GM21825 (cell line): ENCODE measurements around the gene MAP1B.
A peak's percentile ranks its signal among the peaks of the same experiment; 100 is the strongest.

Experiments
- ATAC-seq: cut with Tn5 transposase; IDR thresholded peaks from one replicate; pipeline ENCODE4 v1.9.1; 2021; ENCODE audit warnings: mild to moderate bottlenecking, moderate library complexity; ENCODE audit not compliant: unreplicated experiment

The MAP1B gene

DNA sequence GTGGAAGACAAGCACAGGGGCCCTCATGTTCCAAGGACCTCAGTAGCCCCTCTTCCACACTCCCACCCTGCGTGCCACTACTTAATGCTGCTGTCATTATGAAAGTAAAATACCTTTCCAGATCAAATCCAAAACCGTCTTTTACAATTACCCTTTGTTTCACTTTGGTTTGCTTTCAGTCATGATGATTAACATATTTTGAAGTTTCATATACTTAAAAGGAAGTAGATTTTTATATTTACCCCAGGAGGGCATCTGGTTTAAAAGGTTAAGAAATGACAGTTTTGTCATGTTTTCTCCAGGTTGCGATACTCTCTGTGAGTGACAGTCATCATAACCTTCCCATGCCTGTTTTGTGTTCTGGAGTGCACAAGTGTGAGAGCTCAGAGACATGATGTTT, 13.5 kb upstream of the MAP1B start:
- peak; percentile 67 for ATAC-seq

DNA sequence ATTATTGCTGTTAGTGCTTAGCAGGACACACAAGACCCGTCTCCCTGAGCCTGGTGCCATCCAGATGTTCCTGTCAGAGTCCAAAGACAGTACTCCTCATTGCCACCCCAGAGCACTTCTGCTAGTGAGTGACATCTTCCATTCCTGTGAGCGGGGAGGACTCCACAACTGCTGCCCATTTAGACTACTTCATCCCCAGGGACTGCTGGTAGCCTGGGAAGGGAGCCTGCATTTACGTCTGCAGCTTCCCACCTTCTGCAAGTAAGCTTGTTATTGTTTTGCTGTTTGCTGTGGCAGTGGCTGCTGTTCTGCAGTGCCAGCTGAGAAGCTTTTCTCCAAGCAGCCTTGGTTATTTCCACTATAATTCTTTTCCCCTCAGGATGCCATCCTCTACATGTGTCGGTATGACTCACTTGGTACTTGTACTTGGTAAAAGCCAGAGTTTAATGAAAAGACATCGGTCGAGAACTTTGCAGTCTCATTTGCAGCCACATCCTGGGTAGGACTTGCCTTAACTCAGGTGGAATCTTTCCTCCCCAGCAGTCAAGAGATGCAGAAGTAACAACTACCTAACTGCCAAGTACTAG, 10.6 kb upstream of the MAP1B start:
- ATAC-seq: no peak

DNA sequence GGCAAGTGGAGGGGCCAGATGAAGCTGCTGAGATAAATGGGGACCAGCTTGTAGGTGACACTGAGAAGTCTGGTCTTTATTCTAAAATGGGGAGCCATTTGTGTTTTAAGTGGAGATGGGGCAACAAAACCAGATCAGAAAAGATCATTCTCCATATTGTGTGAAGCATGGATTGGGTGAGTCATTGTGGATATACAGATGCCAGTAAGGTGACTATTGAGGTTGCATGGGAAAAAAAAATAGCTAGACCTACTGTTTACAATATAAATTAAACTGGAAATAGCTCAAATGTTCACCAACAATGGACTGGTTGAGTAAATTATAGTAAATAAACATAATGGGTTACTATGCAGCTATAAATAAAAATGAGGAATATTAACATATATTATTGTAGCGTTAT, 5.4 kb upstream of the MAP1B start:
- ATAC-seq: no peak

DNA sequence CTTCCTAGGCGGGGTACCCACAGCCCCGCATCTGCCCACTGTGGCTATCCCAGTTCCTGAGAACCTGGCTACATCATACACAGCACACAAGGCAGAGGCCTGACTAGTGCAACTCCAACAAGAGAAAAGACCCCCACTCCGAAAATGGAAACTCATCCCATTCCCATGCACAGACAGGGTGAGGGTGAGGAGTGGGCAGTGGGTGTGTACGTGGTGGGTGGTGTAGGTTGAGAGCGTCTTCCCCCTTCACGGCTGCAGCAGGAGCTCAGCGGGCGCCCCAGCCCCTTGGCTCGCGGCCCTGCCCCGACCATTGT, 501 bp upstream of the MAP1B start:
- ATAC-seq: no peak

DNA sequence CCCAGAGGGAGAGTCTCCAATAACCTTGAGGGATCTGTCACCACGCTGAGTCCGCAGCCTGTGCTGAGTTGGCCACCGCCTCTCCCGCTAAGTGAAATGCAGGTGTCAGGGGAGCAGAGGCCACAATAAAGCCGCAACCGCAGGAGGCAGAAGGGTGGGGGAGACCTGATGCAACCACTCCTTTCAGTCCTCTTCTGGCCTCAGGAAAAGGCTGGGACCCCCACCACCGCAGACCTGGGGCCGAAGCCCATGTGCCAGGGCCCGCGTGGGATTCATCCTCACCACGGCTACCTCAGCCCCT, 576 bp downstream of the MAP1B start:
- ATAC-seq: no peak

DNA sequence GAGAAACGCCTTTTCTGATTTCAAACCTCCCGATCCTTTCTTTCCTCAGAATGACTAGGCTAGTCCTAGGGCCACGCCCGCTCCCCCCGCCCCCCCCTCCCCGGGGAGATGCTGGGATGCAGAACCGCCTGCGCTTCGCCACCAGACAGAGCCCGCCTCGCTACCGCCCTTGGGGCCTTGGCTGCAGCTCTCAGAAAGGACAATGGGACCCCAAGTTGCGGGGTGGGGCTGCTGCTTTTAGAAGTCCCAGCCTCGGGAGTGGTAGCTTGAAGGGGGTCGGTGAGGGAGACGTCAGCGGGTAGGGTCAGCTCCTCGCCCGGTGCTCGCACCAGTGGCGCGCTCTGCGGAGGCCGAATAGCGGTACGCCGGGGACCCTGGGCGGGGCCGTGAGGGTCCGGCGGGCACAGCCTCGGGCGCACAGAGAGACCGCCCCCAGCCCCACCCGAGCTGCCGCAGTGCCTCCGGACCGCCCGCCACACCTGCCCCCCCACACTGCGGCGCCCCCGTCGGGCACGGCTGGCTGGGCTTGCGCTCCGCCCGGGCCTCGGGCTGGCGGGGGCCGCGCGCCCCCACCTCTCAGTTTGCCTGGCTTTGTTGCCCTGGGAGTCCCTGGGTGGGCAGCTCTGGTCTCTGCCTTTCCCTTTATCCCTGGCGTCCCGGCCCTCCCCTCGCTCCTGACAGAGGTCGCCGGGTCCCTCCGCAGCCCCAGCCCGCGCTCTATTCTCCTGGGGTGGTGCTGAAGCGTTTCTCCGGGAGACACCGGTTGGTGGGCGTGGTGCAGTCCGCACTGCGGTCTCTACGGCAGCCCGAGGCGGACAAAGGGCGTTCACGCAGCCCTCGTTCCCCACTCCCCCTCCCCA, 1.2 kb downstream of the MAP1B start:
- no peak for ATAC-seq

DNA sequence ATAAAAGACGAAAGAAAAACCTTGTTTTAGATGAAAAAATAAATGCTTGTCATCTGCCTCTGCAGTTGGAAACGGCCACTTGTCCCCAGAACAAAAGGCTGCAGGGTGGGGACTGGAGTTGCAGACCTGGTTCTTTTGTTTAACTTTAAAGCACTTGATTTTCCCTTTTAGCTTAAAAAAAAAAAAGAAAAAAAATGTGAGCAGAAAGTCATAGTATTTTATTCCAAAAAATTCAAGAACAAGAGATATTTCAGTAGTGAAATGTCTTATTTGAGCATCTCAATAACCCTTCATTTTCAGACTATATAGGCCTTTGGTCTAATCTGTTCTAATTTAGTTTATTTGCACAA, 1.8 kb downstream of the MAP1B start:
- no peak for ATAC-seq

DNA sequence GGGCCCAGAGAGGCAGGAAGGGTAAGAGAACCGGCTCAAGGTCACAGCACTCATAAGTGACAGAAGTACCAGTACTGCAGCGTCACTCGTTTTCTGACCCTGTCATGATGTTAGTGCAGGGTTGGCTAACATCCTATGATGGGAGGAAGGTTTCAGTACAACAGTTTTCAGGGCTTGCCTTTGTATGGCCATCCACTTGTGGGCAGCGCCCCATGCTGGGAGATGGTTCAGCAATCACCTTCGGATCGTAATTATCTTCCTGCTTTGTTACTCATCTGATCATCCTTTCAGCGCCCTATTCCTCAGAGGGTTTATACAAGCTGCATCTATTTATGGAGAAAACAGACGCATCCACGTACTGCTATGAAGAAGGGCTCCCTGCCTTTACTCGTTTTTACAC, 2.4 kb downstream of the MAP1B start:
- ATAC-seq: no peak

DNA sequence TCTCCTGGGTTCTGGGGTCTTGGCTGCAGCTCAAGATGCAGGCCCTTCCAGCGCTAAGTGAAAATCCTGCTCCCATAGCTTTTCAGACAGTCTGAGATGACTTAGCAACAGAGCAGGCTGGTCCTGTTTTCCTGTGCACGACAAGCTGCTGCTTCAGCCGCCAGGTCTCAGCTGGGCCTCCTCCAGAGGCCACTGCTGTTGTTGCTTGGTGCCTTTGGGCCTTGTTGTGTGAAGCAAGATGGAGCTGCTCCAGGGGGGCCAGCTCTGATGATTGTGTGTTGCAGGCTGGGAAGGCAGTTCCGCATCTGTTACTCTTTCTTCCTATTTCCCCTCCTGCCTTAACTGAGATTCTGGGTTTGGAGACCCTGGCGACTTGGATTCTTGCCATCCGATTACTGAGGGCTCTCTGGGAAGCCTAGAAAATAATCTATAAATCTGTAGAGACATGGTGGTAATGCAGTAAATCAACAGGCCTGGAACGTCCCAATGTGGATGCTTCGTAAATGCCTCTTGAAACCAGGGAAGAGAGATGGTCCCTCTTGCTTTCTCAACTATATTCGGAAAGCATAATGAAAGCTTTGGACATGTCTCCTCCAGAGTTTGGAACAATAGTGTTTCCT, 3.2 kb downstream of the MAP1B start:
- ATAC-seq: no peak

DNA sequence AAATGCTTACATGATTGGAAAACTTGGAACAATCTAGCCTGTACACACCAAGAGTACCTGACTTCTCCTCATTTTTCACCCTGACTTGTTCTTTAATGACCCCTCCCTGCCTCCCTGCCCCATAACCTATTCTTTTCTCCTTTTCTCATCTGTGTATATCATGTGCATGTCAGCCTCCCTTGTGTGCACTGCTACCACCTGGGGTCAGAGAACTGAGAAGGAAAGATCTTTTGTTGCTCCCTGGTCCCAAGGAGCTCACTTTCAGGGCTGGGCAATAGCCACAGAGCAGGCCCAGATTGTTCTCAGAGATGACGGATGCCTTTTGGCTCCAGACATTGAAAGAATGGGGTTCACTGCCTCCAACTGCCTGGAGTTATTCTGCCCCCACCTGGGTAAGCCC, 5.1 kb downstream of the MAP1B start:
- ATAC-seq: no peak

DNA sequence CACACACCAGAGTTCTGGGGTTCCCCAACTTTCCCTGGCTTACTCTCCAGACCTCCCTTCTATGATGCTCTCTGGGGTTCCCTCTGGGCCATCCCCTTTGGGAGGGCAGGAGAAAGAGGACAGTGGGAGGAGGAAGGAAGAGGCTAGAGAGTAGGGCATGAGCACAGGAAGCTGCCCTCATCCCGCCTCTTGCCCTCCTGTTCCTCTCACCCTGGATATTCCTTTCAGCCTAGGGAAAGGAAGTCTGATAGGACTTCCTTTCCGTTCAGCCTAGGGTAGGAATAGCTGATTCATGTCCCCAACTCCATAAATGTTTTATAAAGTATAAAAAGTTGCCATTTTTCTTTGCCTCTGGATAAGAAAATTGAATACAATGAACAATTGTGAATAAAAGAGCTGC, 7.4 kb downstream of the MAP1B start:
- no peak for ATAC-seq

DNA sequence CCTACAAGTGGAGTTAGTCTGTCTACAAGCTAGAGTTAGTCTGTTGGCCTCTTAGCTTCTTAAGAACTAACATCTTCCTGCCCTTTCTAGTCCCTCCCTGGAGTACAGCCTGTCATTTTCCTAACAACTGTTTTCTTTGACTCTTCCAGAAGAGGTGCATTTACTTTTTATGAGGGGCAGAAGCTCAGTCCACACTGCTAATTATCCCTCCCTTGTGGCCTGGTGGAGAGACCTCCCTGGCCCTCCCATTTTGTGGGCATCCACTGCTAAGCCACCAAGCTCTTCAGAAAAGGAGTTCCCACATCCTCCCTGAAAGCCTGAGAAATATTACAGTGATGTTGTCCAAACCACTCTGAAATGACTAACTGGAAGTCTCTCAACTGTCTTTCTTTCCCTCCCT, 8.0 kb downstream of the MAP1B start:
- no peak for ATAC-seq

DNA sequence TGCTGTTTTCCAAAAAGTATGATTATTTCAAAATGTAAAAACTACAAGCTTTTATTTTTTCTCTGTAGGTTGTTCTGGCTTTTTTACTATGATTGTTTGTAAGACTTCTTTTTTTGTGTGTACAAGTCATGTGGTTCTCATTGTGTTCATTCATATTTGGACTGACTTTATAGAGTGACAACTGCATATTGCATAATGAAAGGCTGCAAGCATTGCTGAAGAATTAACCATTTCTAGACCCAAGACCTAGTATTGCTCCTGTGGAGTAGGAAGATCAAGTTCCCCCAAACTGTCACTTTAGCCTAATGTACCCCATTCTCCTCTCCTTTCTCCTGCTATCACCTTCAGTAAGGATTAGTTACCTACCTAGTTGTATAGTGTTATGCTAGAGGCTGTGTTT, 10.0 kb downstream of the MAP1B start:
- no peak for ATAC-seq

DNA sequence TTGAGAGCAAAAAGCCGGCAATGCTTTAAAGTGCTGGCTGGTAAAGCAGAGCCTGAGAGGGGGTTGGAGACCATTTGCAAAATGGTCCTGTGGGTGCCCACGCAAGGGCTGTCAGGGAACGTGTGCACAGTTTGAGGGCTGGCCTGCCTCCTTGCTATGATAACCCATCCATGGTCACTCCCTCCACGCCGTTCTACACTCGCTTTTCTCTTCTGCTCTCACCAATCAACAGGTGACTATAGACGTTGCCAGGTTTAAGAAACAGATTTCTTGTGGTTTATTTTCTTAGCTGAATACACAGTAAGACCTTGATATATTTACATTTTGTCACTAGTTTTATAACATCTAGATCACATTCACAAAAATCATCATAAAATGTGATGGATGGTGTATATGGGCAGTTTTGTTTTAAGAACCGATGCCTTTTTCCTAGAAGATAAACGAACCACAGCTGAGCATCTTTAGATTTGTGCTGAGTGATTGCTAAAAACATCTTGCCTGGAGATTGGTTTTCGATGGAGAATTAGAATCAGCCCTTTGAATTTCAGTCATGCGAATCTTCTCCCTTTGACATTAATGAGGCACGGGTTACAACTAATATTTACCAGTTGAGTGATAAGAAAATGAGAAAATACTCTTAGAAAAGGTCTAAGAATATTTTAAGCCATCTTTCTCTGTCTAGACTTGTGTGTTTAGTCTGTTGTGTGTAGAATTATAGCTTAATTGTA, 13.9 kb downstream of the MAP1B start:
- no peak for ATAC-seq

DNA sequence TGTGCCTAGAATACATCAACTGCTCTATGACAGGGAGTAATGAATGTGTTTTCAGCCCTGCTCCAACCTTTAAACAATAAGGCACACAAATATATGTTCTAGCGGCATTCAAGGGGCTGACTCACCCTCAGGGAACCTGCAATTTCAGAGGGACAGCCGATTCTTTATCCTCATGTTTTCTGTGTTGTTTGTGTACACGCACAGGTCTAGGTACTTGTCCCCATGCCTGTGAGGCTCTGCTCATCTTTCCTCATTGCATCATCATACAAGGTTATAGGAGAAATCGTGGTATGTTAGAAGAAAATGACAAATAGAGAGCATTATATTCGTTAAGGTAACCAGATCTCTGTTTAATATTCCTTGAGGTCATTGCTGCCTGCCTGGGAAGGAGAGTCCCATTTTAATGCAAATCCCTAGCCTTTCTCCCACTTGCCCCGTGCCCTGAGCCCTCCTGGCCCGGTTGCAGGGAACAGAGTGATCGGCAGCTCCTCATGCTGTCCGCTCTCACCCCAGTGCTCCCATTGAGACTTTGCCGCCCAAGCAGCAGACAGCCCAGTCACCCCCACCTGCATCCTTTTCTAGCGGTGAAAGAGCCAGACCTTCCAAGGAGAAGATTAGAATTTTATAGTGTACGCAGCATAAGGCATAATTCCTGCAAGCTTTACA, 14.6 kb downstream of the MAP1B start:
- ATAC-seq: no peak

DNA sequence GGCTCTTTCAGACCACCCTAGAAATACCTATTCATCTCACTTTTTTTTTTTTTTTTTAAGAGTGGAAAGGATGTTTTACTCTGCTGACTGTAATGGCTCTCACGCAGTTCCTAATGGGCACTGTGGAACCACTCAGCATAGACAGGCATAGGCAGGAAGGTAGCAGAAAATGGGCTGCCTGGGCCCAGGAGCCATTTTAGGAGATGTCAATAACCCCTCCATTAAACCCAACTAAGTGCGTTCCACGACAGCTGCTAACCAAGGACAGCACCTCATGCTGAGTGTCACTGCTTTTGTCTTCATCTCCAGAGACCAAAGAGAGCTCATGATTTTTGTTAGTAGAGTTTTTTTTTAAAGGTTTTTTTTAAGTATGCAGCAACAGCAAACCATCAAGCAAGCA, 15.3 kb downstream of the MAP1B start:
- no peak for ATAC-seq

DNA sequence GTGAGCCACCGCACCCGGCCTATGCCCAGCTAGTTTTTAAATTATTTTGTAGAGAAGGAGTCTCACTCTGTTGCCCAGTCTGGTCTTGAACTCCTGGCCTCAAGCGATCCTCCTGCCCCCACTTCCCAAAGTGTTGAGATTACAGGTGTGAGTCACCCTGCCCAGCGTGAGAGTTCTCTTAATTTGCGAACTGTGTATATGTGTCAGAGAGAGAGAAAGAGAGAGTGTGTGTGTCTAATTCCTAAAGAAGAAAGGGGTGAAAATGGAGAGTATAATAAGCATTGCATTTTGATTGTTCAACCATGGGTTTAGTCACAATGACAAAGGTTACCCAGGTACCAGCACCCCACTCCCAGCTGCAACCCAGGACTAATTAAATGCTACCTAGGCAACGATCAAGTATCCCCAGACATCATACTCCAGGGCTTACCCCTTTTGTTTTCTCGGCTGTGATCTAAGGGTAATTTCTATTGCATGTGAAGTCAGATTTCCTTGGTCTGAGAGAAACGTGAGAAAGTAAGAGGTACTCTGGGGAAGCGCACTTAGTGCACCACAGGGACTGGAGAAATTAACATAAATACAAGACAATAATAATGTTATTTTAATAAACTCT, 16.6 kb downstream of the MAP1B start:
- ATAC-seq: no peak

DNA sequence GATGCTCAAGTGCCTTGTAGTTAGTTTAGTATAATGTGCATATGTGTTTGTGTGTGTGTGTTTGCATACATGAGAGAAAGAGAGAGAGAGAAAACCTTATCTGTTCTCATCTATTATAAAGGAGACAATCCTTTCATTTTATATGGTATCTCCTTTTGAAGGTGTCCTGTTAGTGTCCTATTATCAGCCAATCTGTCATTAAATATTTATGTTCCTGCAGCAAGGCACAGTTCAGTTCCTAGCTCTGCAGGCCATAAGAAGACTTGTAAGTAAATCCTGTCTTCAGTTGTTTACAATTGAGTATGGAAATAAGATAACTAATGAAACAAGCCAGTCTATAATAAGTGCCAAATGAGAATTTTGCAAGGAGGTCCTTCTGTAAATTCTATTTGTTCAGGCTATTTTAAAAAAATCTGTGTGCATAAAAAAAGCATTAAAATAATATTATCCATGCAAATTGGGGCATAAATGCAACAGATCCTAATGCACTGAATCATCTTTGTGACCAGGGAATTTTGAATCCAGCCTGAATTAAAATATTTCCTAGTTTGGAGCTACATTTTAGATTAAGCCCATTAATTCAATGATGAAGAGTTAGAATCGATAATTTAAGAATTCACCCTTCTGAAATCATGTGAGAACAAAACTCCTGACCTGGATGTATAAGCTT, 18.1 kb downstream of the MAP1B start:
- ATAC-seq: no peak

DNA sequence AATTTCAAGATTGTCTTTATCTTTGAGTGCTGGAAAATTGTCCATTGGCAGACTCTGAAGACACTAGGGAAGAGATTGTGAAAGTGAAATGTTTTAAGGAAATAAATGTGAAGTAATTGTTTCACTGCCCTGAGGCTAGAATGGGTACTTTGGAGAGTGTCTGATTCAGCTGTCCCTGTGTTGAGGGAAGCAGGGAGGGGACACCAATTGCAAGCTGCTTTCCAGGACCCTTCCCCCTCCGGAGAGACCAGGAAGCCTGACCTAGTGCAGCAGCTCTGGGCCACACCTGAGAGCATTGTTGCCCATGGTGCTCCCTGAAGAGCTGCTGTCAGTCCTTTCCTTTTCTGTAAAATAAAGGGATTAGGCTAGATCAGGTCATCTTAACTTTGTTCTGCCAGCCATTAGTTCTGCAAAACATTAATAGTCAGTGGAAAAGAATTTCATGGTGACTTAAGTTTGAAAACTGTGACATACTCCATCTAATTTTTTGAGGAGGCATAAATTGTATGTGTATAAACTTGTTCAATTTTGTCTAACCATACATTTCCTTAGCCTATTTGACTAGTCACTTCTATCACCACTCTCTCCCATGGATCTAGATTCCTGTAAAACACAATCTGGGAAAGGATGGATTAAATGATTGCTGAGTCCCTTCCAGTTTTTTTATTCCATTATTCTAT, 18.8 kb downstream of the MAP1B start:
- no peak for ATAC-seq

DNA sequence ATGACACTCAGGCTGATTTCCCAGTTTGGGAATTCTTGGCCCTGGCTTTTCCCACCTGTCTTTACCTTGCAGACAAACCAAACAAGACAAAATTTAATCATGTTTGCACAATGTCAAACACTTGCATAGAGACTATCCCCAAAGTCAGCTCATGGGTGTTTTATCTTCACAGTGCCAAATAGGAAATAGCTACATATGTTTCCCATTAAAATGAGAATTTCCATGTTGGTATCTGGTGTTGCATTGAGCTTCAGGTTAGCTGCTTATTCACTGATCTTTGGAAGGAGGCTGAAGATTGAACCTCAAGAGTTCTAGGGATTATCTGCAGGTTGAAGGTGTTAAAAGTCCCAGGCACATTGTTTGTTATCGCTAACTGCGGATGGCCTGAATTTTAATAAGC, 19.5 kb downstream of the MAP1B start:
- no peak for ATAC-seq
